ENCODE results near the gene ZCCHC4.

Gene ZCCHC4

GRCh38 chr4:25377572-25378436 lies 65.2 kb downstream of the ZCCHC4 start:
- DNase-seq (ENCODE audit: low spot score), result peak; percentile 6

GRCh38 chr4:25378437-25378743 lies 65.8 kb downstream of the ZCCHC4 start:
- DNase-seq (ENCODE audit: low spot score), result no peak

GRCh38 chr4:25379591-25379990 lies 67.0 kb downstream of the ZCCHC4 start:
- no peak for DNase-seq (ENCODE audit: low spot score)

- no peak for DNase-seq (ENCODE audit: low spot score)
Observed at GRCh38 chr4:25383647-25384046, 71.1 kb downstream of the ZCCHC4 start.

- DNase-seq (ENCODE audit: low spot score), result no peak
Observed at GRCh38 chr4:25386926-25387325, 74.4 kb downstream of the ZCCHC4 start.

GRCh38 chr4:25397305-25397704 lies 84.7 kb downstream of the ZCCHC4 start:
- DNase-seq (ENCODE audit: low spot score), result no peak

- DNase-seq (ENCODE audit: low spot score), result no peak
Observed at GRCh38 chr4:25399510-25399909, 86.9 kb downstream of the ZCCHC4 start.

- peak; percentile 24 for DNase-seq (ENCODE audit: low spot score)
Observed at GRCh38 chr4:25401066-25401465, 88.5 kb downstream of the ZCCHC4 start.

GRCh38 chr4:25402521-25402920 lies 89.9 kb downstream of the ZCCHC4 start:
- no peak for DNase-seq (ENCODE audit: low spot score)

- DNase-seq (ENCODE audit: low spot score), result no peak
Observed at GRCh38 chr4:25403699-25404098, 91.1 kb downstream of the ZCCHC4 start.

- DNase-seq (ENCODE audit: low spot score), result no peak
Observed at GRCh38 chr4:25405453-25405852, 92.9 kb downstream of the ZCCHC4 start.

- DNase-seq (ENCODE audit: low spot score), result no peak
Observed at GRCh38 chr4:25406081-25406692, 93.6 kb downstream of the ZCCHC4 start.

GRCh38 chr4:25410820-25411529 lies 98.4 kb downstream of the ZCCHC4 start:
- DNase-seq (ENCODE audit: low spot score), result no peak

- DNase-seq (ENCODE audit: low spot score), result no peak
Observed at GRCh38 chr4:25413261-25413660, 100.7 kb downstream of the ZCCHC4 start.

- DNase-seq (ENCODE audit: low spot score), result no peak
Observed at GRCh38 chr4:25417014-25417413, 104.4 kb downstream of the ZCCHC4 start.
